Muscle layer of duodenum (tissue), 2 donors: ENCODE data around the gene ZBTB21.
"Not testable (repeated sequence)": the region's sequence is repeated elsewhere in the genome, so short reads cannot be mapped to it uniquely, and the experiment has no call there.

Experiments
- H3K27ac ChIP-seq: one replicate; pipeline ENCODE4 v1.7.0; 2013; ENCODE audit warnings: mild to moderate bottlenecking, low read length
- H3K27me3 ChIP-seq: one replicate; pipeline ENCODE4 v1.7.0; 2013; ENCODE audit warnings: low read depth, mild to moderate bottlenecking, control low read depth, low read length
- H3K36me3 ChIP-seq, 2 donors: one replicate each; pipeline ENCODE4 v1.7.0; 2013; ENCODE audit warnings: low read length in 2 of 2, control low read depth in 1 of 2, mild to moderate bottlenecking in 1 of 2; ENCODE audit not compliant: insufficient read depth in 2 of 2, control insufficient read depth in 1 of 2
- H3K4me1 ChIP-seq, 2 donors: one replicate each; pipeline ENCODE4 v1.7.0; 2013; ENCODE audit warnings: low read length in 2 of 2, mild to moderate bottlenecking in 2 of 2, control low read depth in 1 of 2, moderate library complexity in 1 of 2; ENCODE audit not compliant: insufficient read depth in 2 of 2, control insufficient read depth in 1 of 2
- H3K4me3 ChIP-seq, 2 donors: one replicate each; pipeline ENCODE4 v1.7.0; 2013; ENCODE audit warnings: low read length in 2 of 2, low read depth in 1 of 2, mild to moderate bottlenecking in 1 of 2
- H3K9me3 ChIP-seq, 2 donors: one replicate each; pipeline ENCODE4 v1.7.0; 2013; ENCODE audit warnings: low read length in 2 of 2, control low read depth in 1 of 2, mild to moderate bottlenecking in 1 of 2; ENCODE audit not compliant: control insufficient read depth in 1 of 2
- donor health status: healthy.

Gene ZBTB21

GRCh38 chr21:41962425-41962966 lies 47.7 kb downstream of the ZBTB21 start:
- H3K4me3 ChIP-seq: no peak overlapping the region
- H3K27me3 ChIP-seq: no peaks in the 10 kb centered on the region
- H3K27ac ChIP-seq: no peak overlapping the region
- H3K9me3 ChIP-seq: no peaks in the 10 kb centered on the region
- H3K4me1 ChIP-seq: peaks cover 3 to 7% of the 10 kb centered on the region in 2 donors
- H3K36me3 ChIP-seq: no peaks in the 10 kb centered on the region

GRCh38 chr21:41961753-41962152 lies 48.4 kb downstream of the ZBTB21 start:
- Histone ChIP-seq H3K4me1 (peaks cover 7 to 14% of the 10 kb centered on the region in 2 donors), H3K36me3 (no peaks in the 10 kb centered on the region), H3K4me3 (no peak overlapping the region), H3K9me3 (no peaks in the 10 kb centered on the region), H3K27me3 (no peaks in the 10 kb centered on the region), H3K27ac (no peak overlapping the region)

DNA sequence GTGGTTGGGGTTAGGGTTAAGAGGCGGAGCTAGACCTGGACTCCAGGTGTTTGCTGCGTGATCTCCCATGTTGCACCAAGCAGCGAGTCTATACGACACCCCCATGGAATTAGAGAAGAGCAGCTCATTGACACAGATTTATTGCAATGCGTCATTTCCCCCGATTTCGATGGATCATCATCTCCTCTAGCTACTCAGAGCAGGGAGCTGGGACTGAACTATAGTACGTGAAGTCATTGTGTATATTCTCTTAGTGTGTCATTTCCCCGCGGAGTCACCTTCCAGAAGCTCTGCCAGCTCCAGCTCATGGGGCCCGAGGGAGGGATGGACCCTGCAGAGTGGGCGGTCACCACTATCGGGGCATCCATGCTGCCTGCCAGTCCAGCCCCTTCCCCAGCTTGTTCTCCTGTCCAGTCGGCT lies 48.9 kb downstream of the ZBTB21 start:
- Histone ChIP-seq H3K27ac (no peak overlapping the region), H3K4me3 (no peak overlapping the region), H3K36me3 (no peaks in the 10 kb centered on the region), H3K27me3 (no peaks in the 10 kb centered on the region), H3K4me1 (peaks cover 7 to 14% of the 10 kb centered on the region in 2 donors), H3K9me3 (no peaks in the 10 kb centered on the region)

GRCh38 chr21:41960386-41960785 lies 49.8 kb downstream of the ZBTB21 start:
- no peaks in the 10 kb centered on the region for H3K27me3 ChIP-seq

DNA sequence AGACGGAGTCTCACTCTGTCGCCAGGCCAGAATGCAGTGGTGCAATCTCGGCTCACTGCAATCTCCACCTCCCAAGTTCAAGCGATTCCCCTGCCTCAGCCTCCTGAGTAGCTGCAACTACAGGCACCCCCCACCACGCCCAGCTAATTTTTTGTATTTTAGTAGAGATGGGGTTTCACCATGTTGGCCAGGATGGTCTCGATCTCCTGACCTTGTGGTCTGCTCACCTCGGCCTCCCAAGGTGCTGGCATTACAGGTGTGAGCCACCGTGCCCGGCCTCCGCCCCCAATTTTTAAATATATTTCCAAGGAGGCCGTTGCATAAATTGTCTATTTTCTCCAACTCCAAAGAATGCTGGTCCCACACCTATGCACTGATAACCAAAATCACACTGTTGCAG lies 50.5 kb downstream of the ZBTB21 start:
- not testable (repeated sequence) for H3K4me3 ChIP-seq
- peaks cover 7 to 14% of the 10 kb centered on the region in 2 donors for H3K4me1 ChIP-seq

More at GRCh38 chr21:41960386-41960785, 49.8 kb downstream of the ZBTB21 start:
- Histone ChIP-seq H3K9me3 (no peaks in the 10 kb centered on the region), H3K4me1 (peaks cover 7 to 14% of the 10 kb centered on the region in 2 donors), H3K27ac (no peak overlapping the region), H3K36me3 (no peaks in the 10 kb centered on the region), H3K4me3 (no peak overlapping the region)

DNA sequence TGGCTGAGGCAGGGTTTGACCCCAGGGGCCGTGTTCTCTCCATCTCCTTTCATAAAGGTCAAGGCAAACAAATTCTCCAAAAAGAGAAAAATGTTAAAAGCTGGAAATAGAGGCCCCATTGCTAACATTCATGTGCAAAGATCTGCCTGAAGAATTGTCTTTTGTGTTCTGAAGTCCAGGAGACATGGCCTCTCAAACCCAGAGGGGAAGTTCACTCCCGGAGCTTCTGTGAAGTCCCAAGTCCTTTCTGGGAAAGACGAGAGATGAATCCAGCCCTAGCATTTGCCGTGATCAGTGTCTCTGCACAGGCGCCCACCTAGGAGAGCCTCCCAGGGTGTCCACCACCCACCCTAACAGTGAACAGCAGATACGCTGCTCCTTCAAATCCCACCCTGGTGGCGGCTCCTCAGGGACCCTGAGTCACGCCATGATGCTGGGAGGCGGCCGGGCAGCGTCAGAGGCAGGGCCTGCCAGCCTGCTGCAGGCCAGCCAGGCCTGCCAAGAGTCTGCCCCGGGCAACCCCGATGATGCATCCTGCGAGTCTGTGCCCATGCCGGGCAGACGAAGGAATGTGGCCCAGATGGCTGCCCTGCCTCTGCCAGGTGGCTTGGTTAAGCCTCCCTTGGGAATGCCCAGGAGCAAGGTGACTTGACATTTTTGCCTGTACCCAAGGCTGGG lies 51.1 kb downstream of the ZBTB21 start:
- no peaks in the 10 kb centered on the region for H3K9me3 ChIP-seq
- H3K4me1 ChIP-seq: peaks cover 7 to 18% of the 10 kb centered on the region in 2 donors
- H3K27ac ChIP-seq: no peak overlapping the region
- no peaks in the 10 kb centered on the region for H3K27me3 ChIP-seq
- H3K4me3 ChIP-seq: no peak overlapping the region
- no peaks in the 10 kb centered on the region for H3K36me3 ChIP-seq

More for the DNA sequence above, 50.5 kb downstream of the ZBTB21 start:
- H3K27me3 ChIP-seq, H3K36me3 ChIP-seq, H3K9me3 ChIP-seq, H3K27ac ChIP-seq: not testable (repeated sequence)

DNA sequence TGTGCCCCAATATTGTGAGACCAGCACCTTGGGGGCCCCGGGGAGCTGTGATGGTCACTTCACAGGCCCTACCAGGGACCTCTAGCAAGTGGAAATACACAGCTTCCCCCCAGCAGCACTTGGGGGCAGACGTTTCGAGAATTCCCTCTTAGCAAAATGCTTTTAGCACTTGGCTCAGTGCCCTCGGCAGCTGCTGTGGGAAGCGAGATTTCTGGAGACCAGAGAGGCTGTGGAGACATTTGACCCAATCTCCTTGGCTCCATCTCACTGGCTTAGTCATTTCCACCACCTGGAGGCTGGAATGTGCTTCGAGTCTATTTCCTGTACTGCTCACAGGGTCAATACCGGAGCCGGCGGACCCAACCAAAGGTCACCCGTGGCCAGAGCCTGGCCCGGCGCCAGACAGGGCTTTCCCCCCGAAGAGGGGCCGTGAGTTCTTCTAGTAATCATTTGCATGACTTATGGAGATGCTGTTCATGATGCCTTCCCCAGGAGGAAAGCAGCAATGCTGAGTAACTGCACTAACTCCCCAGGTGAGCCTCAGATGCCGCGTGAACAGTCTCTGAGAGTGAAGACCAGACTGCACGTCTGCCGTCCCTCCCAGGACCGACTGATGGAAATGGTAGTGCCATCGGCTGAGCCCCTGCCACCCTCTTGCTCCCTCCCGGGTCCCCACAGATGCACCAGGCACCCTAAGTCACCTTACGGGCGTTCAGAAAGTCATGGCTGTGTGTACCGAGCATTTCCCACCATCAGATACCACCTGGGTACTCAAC lies 52.0 kb downstream of the ZBTB21 start:
- H3K27ac ChIP-seq: no peak overlapping the region

GRCh38 chr21:41956926-41957729 lies 53.0 kb downstream of the ZBTB21 start:
- Histone ChIP-seq H3K4me3 (no peak overlapping the region), H3K27ac (no peak overlapping the region), H3K4me1 (peaks cover 7 to 22% of the 10 kb centered on the region in 2 donors), H3K9me3 (no peaks in the 10 kb centered on the region), H3K27me3 (no peaks in the 10 kb centered on the region), H3K36me3 (no peaks in the 10 kb centered on the region)

More for the DNA sequence above, 52.0 kb downstream of the ZBTB21 start:
- H3K4me1 ChIP-seq: peaks cover 7 to 19% of the 10 kb centered on the region in 2 donors
- no peak overlapping the region for H3K4me3 ChIP-seq
- no peaks in the 10 kb centered on the region for H3K36me3 ChIP-seq
- no peaks in the 10 kb centered on the region for H3K27me3 ChIP-seq
- H3K9me3 ChIP-seq: no peaks in the 10 kb centered on the region

- H3K27me3 ChIP-seq: no peaks in the 10 kb centered on the region
- H3K4me3 ChIP-seq: no peak overlapping the region
- H3K4me1 ChIP-seq: peaks cover 7 to 28% of the 10 kb centered on the region in 2 donors
- H3K9me3 ChIP-seq: no peaks in the 10 kb centered on the region
- no peak overlapping the region for H3K27ac ChIP-seq
- H3K36me3 ChIP-seq: no peaks in the 10 kb centered on the region
These were observed 54.6 kb downstream of the ZBTB21 start for GRCh38 chr21:41955516-41955915.

- Histone ChIP-seq H3K4me3 (no peak overlapping the region), H3K27ac (no peak overlapping the region), H3K4me1 (peaks cover 7 to 28% of the 10 kb centered on the region in 2 donors), H3K36me3 (no peaks in the 10 kb centered on the region), H3K27me3 (no peaks in the 10 kb centered on the region), H3K9me3 (no peaks in the 10 kb centered on the region)
These were observed 55.3 kb downstream of the ZBTB21 start for GRCh38 chr21:41954654-41955499.
